MM.1S (cell line): ENCODE results near the gene PXT1.

Source experiments
- DNase-seq: peaks from one replicate; pipeline ENCODE4 v3.0.0-alpha.2; 2015
- H2AFZ ChIP-seq: fragments of 300-600 bp; sonication (generic); 2 replicates; pipeline ENCODE4 v1.6.0; 2016; ENCODE audit warnings: antibody characterized with exemption, low read length
- H3F3A ChIP-seq: fragments of 300-600 bp; sonication (generic); 2 replicates; pipeline ENCODE4 v1.6.1; 2016; ENCODE audit warnings: mild to moderate bottlenecking, antibody characterized with exemption, low read length, moderate library complexity, mixed read lengths; ENCODE audit not compliant: insufficient read depth
- H3K27ac ChIP-seq: fragments of 300-600 bp; sonication (generic); 2 replicates; pipeline ENCODE4 v1.5.1; 2016; ENCODE audit warnings: mild to moderate bottlenecking, low read length
- H3K27me3 ChIP-seq: fragments of 300-600 bp; sonication (generic); replicated peaks from 2 replicates; pipeline ENCODE4 v1.6.0; 2016; ENCODE audit warnings: low read length; ENCODE audit not compliant: insufficient read depth
- H3K36me3 ChIP-seq: fragments of 300-600 bp; sonication (generic); replicated peaks from 2 replicates; pipeline ENCODE4 v1.6.1; 2016; ENCODE audit warnings: mild to moderate bottlenecking, low read length, mixed read lengths; ENCODE audit not compliant: insufficient read depth
- H3K4me1 ChIP-seq: fragments of 300-600 bp; sonication (generic); 2 replicates; pipeline ENCODE4 v1.6.1; 2016; ENCODE audit warnings: low read length, mixed read lengths
- H3K4me2 ChIP-seq: fragments of 300-600 bp; sonication (generic); 2 replicates; pipeline ENCODE4 v1.6.0; 2016; ENCODE audit warnings: low read depth, low read length
- H3K4me3 ChIP-seq: fragments of 300-600 bp; sonication (generic); 2 replicates; pipeline ENCODE4 v1.5.1; 2016; ENCODE audit warnings: low read length, mixed read lengths
- H3K79me2 ChIP-seq: fragments of 300-600 bp; sonication (generic); 2 replicates; pipeline ENCODE4 v1.6.1; 2016; ENCODE audit warnings: mixed run types, low read length, mixed read lengths
- H3K9ac ChIP-seq: fragments of 300-600 bp; sonication (generic); 2 replicates; pipeline ENCODE4 v1.6.1; 2016; ENCODE audit warnings: low read length, mixed read lengths
- H3K9me2 ChIP-seq: fragments of 300-600 bp; sonication (generic); replicated peaks from 2 replicates; pipeline ENCODE4 v1.6.1; 2016; ENCODE audit warnings: mild to moderate bottlenecking, low read length, mixed read lengths; ENCODE audit not compliant: insufficient read depth
- H3K9me3 ChIP-seq: fragments of 300-600 bp; sonication (generic); replicated peaks from 2 replicates; pipeline ENCODE4 v1.6.1; 2016; ENCODE audit warnings: mild to moderate bottlenecking, low read length, mixed read lengths; ENCODE audit not compliant: insufficient read depth
- H4K20me1 ChIP-seq: fragments of 300-600 bp; sonication (generic); 2 replicates; pipeline ENCODE4 v1.6.1; 2016; ENCODE audit warnings: mild to moderate bottlenecking, low read length, moderate library complexity, mixed read lengths; ENCODE audit not compliant: insufficient read depth
- CTCF ChIP-seq: fragments of 300-600 bp; sonication (generic); IDR thresholded peaks from 2 replicates; pipeline ENCODE4 v1.5.1; 2016; ENCODE audit warnings: antibody characterized with exemption, low read length, mixed read lengths
- EZH2 ChIP-seq: fragments of 300-600 bp; sonication (generic); optimal IDR thresholded peaks from 2 replicates; pipeline ENCODE3; 2017; ENCODE audit warnings: low read depth, mild to moderate bottlenecking, antibody characterized with exemption, low read length, mixed read lengths
- EZH2phosphoT487 ChIP-seq: fragments of 300-600 bp; sonication (generic); IDR thresholded peaks from 2 replicates; pipeline ENCODE4 v1.6.1; 2018; ENCODE audit warnings: antibody characterized with exemption, low read length

PXT1 gene

GRCh38 chr6:36426622-36427021, 16.0 kb downstream of the PXT1 start:
- Histone ChIP-seq H2AFZ (no peak overlapping the region), H3K27me3 (no peaks in the 10 kb centered on the region), H4K20me1 (no peaks in the 10 kb centered on the region), H3K9me3 (no peaks in the 10 kb centered on the region), H3K9ac (no peak overlapping the region), H3K9me2 (no peaks in the 10 kb centered on the region), H3K36me3 (no peaks in the 10 kb centered on the region), H3K27ac (no peak overlapping the region), H3K4me2 (no peak overlapping the region), H3K4me3 (no peak overlapping the region), H3K4me1 (peaks cover 14% of the 10 kb centered on the region), H3F3A (no peaks in the 10 kb centered on the region), H3K79me2 (no peaks in the 10 kb centered on the region)
- DNase-seq, result no peak
- TF ChIP-seq EZH2 (no peak), CTCF (no peak), EZH2phosphoT487 (no peak)

DNA sequence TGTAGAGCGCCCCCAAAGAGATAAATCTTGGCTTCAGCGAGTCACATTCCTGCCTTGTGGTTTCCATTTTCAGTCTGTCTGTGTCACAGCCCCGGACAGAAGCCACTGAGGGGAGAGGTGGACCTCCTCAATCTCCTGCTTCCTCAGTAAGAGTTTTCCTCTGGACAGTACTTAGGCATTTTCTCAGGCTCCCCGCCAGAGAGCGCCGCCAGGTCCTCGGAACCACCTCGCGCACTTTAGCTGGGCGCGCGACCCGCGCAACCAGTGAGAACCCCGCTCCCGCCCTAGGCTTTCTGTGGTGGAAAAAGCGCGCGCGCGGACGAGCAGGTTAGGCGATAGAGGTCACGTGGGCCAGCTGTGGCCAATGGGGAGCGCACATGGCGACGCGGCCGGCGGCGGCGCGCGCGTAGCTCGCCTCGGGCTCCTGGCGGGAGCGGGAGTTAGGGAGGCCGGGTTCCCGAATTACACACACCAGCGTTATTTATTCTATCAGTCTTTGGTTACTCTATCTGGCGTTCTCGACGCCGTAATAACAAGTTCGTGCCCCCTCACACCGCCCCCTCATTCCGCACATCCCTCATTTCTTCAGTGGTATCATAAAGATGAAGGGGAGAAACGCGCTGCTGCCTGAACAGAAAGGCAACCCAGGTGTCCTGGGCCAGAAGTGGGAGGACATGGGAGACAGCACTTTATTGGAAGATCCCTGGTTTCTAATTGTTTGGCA, 19.4 kb downstream of the PXT1 start:
- peak overlapping the region; percentile 43; the same call in 1 of the 2 replicates for H3K27ac ChIP-seq

DNA sequence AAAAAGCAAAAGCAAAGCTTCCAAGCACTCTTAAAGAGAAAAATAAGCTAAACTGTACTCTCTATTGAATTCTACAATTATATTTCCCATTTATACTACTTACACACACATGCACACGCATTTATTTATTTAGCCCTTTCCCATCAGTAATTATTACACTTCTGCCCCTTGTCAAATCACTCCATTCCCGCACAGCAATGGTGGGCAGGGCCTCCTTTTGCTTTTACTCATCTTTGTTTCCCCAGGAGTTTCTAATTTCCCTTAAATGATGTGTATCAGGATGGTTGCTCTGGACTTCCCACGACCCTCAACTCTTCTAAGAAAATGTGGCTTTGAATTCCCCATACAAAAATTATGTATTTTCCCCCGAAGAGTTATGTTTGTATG, 19.9 kb downstream of the PXT1 start:
- H3K9me2 ChIP-seq, result no peaks in the 10 kb centered on the region

More for the DNA sequence above, 19.4 kb downstream of the PXT1 start:
- H3F3A ChIP-seq, result no peaks in the 10 kb centered on the region
- peak overlapping the region; percentile 65 for H3K4me3 ChIP-seq
- no peaks in the 10 kb centered on the region for H3K9me2 ChIP-seq
- H4K20me1 ChIP-seq, result no peaks in the 10 kb centered on the region
- H3K9me3 ChIP-seq, result no peaks in the 10 kb centered on the region
- peak overlapping the region; percentile 79 for H3K4me2 ChIP-seq
- H2AFZ ChIP-seq, result peak overlapping the region; percentile 94
- peaks cover 11% of the 10 kb centered on the region; the same call in 1 of the 2 replicates for H3K4me1 ChIP-seq
- no peaks in the 10 kb centered on the region for H3K27me3 ChIP-seq
- H3K36me3 ChIP-seq, result no peaks in the 10 kb centered on the region
- H3K79me2 ChIP-seq, result no peaks in the 10 kb centered on the region
- peak; percentile 98 for DNase-seq
- peak overlapping the region; percentile 61 for H3K9ac ChIP-seq
- no peak for TF ChIP-seq EZH2
- no peak for TF ChIP-seq EZH2phosphoT487
- TF ChIP-seq CTCF, result peak; percentile 75

More for the DNA sequence above, 19.9 kb downstream of the PXT1 start:
- no peaks in the 10 kb centered on the region for H4K20me1 ChIP-seq
- peak overlapping the region; percentile 48; the same call in 1 of the 2 replicates for H3K9ac ChIP-seq
- no peaks in the 10 kb centered on the region for H3K36me3 ChIP-seq
- peak overlapping the region; percentile 94 for H2AFZ ChIP-seq
- TF ChIP-seq CTCF (no peak), EZH2 (no peak)
- peak overlapping the region; percentile 50 for H3K4me3 ChIP-seq
- DNase-seq, result no peak
- H3K79me2 ChIP-seq, result no peaks in the 10 kb centered on the region
- H3F3A ChIP-seq, result no peaks in the 10 kb centered on the region
- H3K4me1 ChIP-seq, result peaks cover 11% of the 10 kb centered on the region; the same call in 1 of the 2 replicates
- no peaks in the 10 kb centered on the region for H3K27me3 ChIP-seq
- no peak overlapping the region; the same call in 1 of the 2 replicates for H3K27ac ChIP-seq
- peak overlapping the region; percentile 79 for H3K4me2 ChIP-seq
- no peaks in the 10 kb centered on the region for H3K9me3 ChIP-seq
